Lung (tissue), 12 donors: ENCODE measurements around the gene SPSB1. TPM values are rescaled to one million over a fixed set of nuclear protein-coding genes. Genes with fewer than 3 reads are reported as not detected.
A peak's percentile ranks its signal among the peaks of the same experiment; 100 is the strongest.

ENCODE experiments used
- ATAC-seq: fragments of 200-7000 bp; cut with Tn5 transposase; one replicate; pipeline ENCODE4 v1.9.1; 2020; ENCODE audit warnings: moderate number of reproducible peaks; ENCODE audit not compliant: insufficient read depth, low FRiP score
- DNase-seq, 3 donors: peaks; one replicate each; pipeline ENCODE4 v3.0.0-alpha.2; 2013 to 2017
- H3K27ac ChIP-seq, 2 donors: one replicate each; pipeline ENCODE4 v1.5.1; 2013; ENCODE audit warnings: mild to moderate bottlenecking in 2 of 2, moderate library complexity in 2 of 2, control low read depth in 1 of 2, inconsistent platforms in 1 of 2, low read depth in 1 of 2, low read length in 1 of 2
- H3K27me3 ChIP-seq, 3 donors: one replicate each; pipeline ENCODE4 v1.5.1; 2013; ENCODE audit warnings: low read length in 2 of 3; ENCODE audit not compliant: control insufficient read depth in 3 of 3, insufficient read depth in 3 of 3
- H3K36me3 ChIP-seq, 4 donors: one replicate each; pipeline ENCODE4 v1.5.1; 2013; ENCODE audit warnings: low read length in 4 of 4, mild to moderate bottlenecking in 1 of 4, moderate library complexity in 1 of 4; ENCODE audit not compliant: control insufficient read depth in 4 of 4, insufficient read depth in 4 of 4
- H3K4me1 ChIP-seq, 5 donors: one replicate each; pipeline ENCODE4 v1.5.1; 2013; ENCODE audit warnings: low read length in 5 of 5, mild to moderate bottlenecking in 2 of 5, moderate library complexity in 1 of 5; ENCODE audit not compliant: control insufficient read depth in 5 of 5, insufficient read depth in 5 of 5
- H3K4me3 ChIP-seq: one replicate; pipeline ENCODE4 v1.5.1; 2013; ENCODE audit warnings: mild to moderate bottlenecking, control low read depth, moderate library complexity
- H3K9ac ChIP-seq, 2 donors: one replicate each; pipeline ENCODE4 v1.5.1; 2013; ENCODE audit warnings: low read length in 2 of 2, control low read depth in 1 of 2; ENCODE audit not compliant: insufficient read depth in 1 of 2
- H3K9me3 ChIP-seq, 4 donors: one replicate each; pipeline ENCODE4 v1.5.1; 2013; ENCODE audit warnings: low read length in 3 of 4, mild to moderate bottlenecking in 1 of 4, moderate library complexity in 1 of 4; ENCODE audit not compliant: control insufficient read depth in 4 of 4, insufficient read depth in 3 of 4
- CTCF ChIP-seq: IDR thresholded peaks from 2 replicates; pipeline ENCODE4 v1.5.1; 2012; ENCODE audit warnings: mild to moderate bottlenecking; ENCODE audit errors: control extremely low read depth, extremely low read depth
- WGBS, 2 donors: extraction: QIAGEN DNeasy Blood & Tissue Kit; methylation state at CpG; one replicate each; pipeline ENCODE4 v1.1.7; 2013; 5-methylcytosine and 5-hydroxymethylcytosine counted together
- polyA plus RNA-seq, 2 donors: library from polyadenylated mRNA; stranded (reverse); fragments of 200-250 nt; gene quantifications; one replicate each; pipeline ENCODE4 v1.2.1, GENCODE V29; 2013
- total RNA-seq, 2 donors: library from RNA; depleted of rRNA in 1 of 2; stranded (reverse); fragments of >200 nt in 1 of 2; gene quantifications; one replicate each; pipeline ENCODE4 v1.2.1, GENCODE V29; 2014 to 2021
- donor health status: control.
- donor health status: control.
- donor health status: Bipolar disorder and iron deficiency.
- donor health status: healthy.
- donor health status: DM: yes; HTN: yes; CAD: no.

Gene SPSB1
- total and polyA plus RNA-seq, 4 donors: 9.5 to 25.9 (median 21.6) TPM

- ATAC-seq: no peak
- TF ChIP-seq CTCF: no peak
- H3K9ac ChIP-seq: no peak overlapping the region
- peaks cover 6 to 45% (median 14%) of the 10 kb centered on the region in 5 donors for H3K4me1 ChIP-seq
- H3K36me3 ChIP-seq: peaks cover 0 to 26% (median 14%) of the 10 kb centered on the region in 4 donors
- DNase-seq: no peak
- H3K9me3 ChIP-seq: no peaks in the 10 kb centered on the region
- no peak overlapping the region for H3K4me3 ChIP-seq
- WGBS, 2 donors: 76 to 91% methylated on average over 15 of the region's 15 CpGs
- H3K27ac ChIP-seq: peak overlapping the region in 1 of 2 donors; percentile 83
- H3K27me3 ChIP-seq: no peaks in the 10 kb centered on the region
Observed at GRCh38 chr1:9245230-9245619, 47.5 kb upstream of the SPSB1 start.

- Histone ChIP-seq H3K27ac (no peak overlapping the region), H3K36me3 (peaks cover 0 to 26% (median 13%) of the 10 kb centered on the region in 4 donors), H3K9ac (no peak overlapping the region), H3K4me1 (peaks cover 4 to 47% (median 19%) of the 10 kb centered on the region in 5 donors), H3K27me3 (no peaks in the 10 kb centered on the region), H3K4me3 (no peak overlapping the region), H3K9me3 (no peaks in the 10 kb centered on the region)
- DNase-seq (no peak), ATAC-seq (no peak)
- no peak for TF ChIP-seq CTCF
- 91 to 94% methylated on average over 9 of the region's 9 CpGs for WGBS, 2 donors
Observed at GRCh38 chr1:9245661-9246060, 47.0 kb upstream of the SPSB1 start.

- no peak for TF ChIP-seq CTCF
- Histone ChIP-seq H3K27me3 (no peaks in the 10 kb centered on the region), H3K9ac (no peak overlapping the region), H3K27ac (no peak overlapping the region), H3K4me3 (no peak overlapping the region), H3K9me3 (no peaks in the 10 kb centered on the region), H3K4me1 (peaks cover 3 to 48% (median 24%) of the 10 kb centered on the region in 5 donors), H3K36me3 (peaks cover 0 to 26% (median 13%) of the 10 kb centered on the region in 4 donors)
- ATAC-seq (no peak), DNase-seq (no peak)
- 96 to 100% methylated on average over 5 of the region's 5 CpGs for WGBS, 2 donors
Observed at GRCh38 chr1:9246215-9246614, 46.5 kb upstream of the SPSB1 start.
